Inflammatory macrophage (primary cell): ENCODE results near the gene TSPY4.
"Not testable (repeated sequence)": the region's sequence is repeated elsewhere in the genome, so short reads cannot be mapped to it uniquely, and the experiment has no call there.

Source experiments
- DNase-seq, 2 donors: peaks; one replicate each; pipeline ENCODE4 v3.0.0-alpha.2; 2020 to 2022
- total RNA-seq, 18 experiments: gene quantifications; one replicate each; lab custom pipeline; 2026; ENCODE audit warnings: mixed read lengths in 6 of 18, inconsistent platforms in 2 of 18; lab: John Stamatoyannopoulos, UW

TSPY4 gene
- total RNA-seq, result 0 reads per million in 18 experiments

GRCh38 chrY:9337164-9337563 lies at the start of gene TSPY4:
TSS of gene TSPY4 (plus strand) at chrY:9337464. CDS start at chrY:9337510, 46 bp downstream.
- not testable (repeated sequence) for DNase-seq

- no peak for DNase-seq
These were observed 16.3 kb upstream of the TSPY4 start for GRCh38 chrY:9320996-9321395.

DNA sequence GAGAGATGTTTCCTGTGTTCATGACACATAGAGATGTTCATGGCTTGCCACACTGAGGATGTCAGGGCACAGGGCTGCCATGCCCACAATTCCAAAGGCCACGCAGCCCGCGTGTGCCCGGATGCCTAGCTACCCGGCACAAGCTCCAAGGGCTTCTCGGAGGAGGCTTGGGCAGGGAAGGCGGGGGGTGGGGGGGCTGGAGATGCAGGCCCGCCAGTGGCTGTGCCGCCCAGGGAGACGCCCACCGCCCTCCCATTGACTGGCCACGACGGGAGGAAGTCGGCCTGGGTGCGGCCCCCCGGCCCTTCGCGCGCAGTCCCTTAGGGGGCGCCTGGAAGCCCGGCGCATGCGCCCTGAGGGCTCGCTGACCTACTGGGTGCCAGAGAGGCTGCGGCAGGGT lies 20.2 kb downstream of the TSPY4 start, which contains the start of gene TSPY8:
Gene TSPY8 (plus strand): TSS at position 301 of the 400 bp plus-strand sequence. CDS start 46 bp downstream, at position 347.
- not testable (repeated sequence) for DNase-seq
